H9 (cell line): ENCODE data around the gene KCNIP4. TPM values are rescaled to one million over a fixed set of nuclear protein-coding genes. Genes with fewer than 3 reads are reported as not detected.

Source experiments
- DNase-seq: peaks from one replicate; pipeline ENCODE4 v3.0.0-alpha.2; 2017
- H2AFZ ChIP-seq: one replicate; pipeline ENCODE4 v1.6.1; 2013; ENCODE audit warnings: mild to moderate bottlenecking, low read length, control low read depth, moderate library complexity
- H2AK5ac ChIP-seq: 2 replicates; pipeline ENCODE4 v1.6.1; 2013; ENCODE audit warnings: low read length, control low read depth, mixed read lengths; ENCODE audit not compliant: insufficient read length
- H2BK120ac ChIP-seq: one replicate; pipeline ENCODE4 v1.6.1; 2013; ENCODE audit warnings: low read depth, mild to moderate bottlenecking, low read length, control low read depth, inconsistent platforms; ENCODE audit not compliant: poor library complexity, severe bottlenecking
- H2BK12ac ChIP-seq: 2 replicates; pipeline ENCODE4 v1.6.1; 2013; ENCODE audit warnings: low read length, control low read depth, mixed read lengths, low read depth; ENCODE audit not compliant: insufficient read length
- H2BK15ac ChIP-seq: 2 replicates; pipeline ENCODE4 v1.6.1; 2013; ENCODE audit warnings: low read depth, low read length, control low read depth
- H2BK20ac ChIP-seq: one replicate; pipeline ENCODE4 v1.6.1; 2013; ENCODE audit warnings: low read depth, mild to moderate bottlenecking, low read length, control low read depth, inconsistent platforms; ENCODE audit not compliant: poor library complexity, severe bottlenecking
- H2BK5ac ChIP-seq: 2 replicates; pipeline ENCODE4 v1.6.1; 2013; ENCODE audit warnings: low read length, control low read depth, mixed read lengths; ENCODE audit not compliant: insufficient read length
- H3K14ac ChIP-seq: 2 replicates; pipeline ENCODE4 v1.6.1; 2013; ENCODE audit warnings: low read length, control low read depth; ENCODE audit not compliant: insufficient read depth
- H3K18ac ChIP-seq: 2 replicates; pipeline ENCODE4 v1.6.1; 2013; ENCODE audit warnings: low read depth, mild to moderate bottlenecking, mixed read lengths, low read length, control low read depth; ENCODE audit not compliant: insufficient read length
- H3K23ac ChIP-seq: 2 replicates; pipeline ENCODE4 v1.6.1; 2013; ENCODE audit warnings: low read length, control low read depth, mixed read lengths, low read depth; ENCODE audit not compliant: insufficient read length
- H3K23me2 ChIP-seq: 2 replicates; pipeline ENCODE4 v1.6.1; 2013; ENCODE audit warnings: low read depth, mild to moderate bottlenecking, mixed read lengths, low read length, control low read depth; ENCODE audit not compliant: insufficient read length, poor library complexity, severe bottlenecking
- H3K27ac ChIP-seq: 2 replicates; pipeline ENCODE4 v1.5.1; 2013; ENCODE audit warnings: low read length, control low read depth, mixed read lengths, low read depth; ENCODE audit not compliant: insufficient read length
- H3K27me3 ChIP-seq: 2 replicates; pipeline ENCODE4 v1.6.1; 2013; ENCODE audit warnings: low read length, control low read depth, inconsistent platforms; ENCODE audit not compliant: insufficient read depth
- H3K4ac ChIP-seq: 2 replicates; pipeline ENCODE4 v1.6.1; 2013; ENCODE audit warnings: low read depth, mild to moderate bottlenecking, control low read depth, inconsistent platforms, low read length, moderate library complexity
- H3K4me1 ChIP-seq: 2 replicates; pipeline ENCODE4 v1.6.1; 2013; ENCODE audit warnings: low read length, control low read depth, inconsistent platforms; ENCODE audit not compliant: insufficient read depth
- H3K4me2 ChIP-seq: 2 replicates; pipeline ENCODE4 v1.6.1; 2013; ENCODE audit warnings: low read length, control low read depth, mixed read lengths; ENCODE audit not compliant: insufficient read length, insufficient read depth
- H3K56ac ChIP-seq: 2 replicates; pipeline ENCODE4 v1.6.1; 2013; ENCODE audit warnings: low read depth, mild to moderate bottlenecking, mixed read lengths, low read length, control low read depth; ENCODE audit not compliant: insufficient read length
- H3K79me1 ChIP-seq: 2 replicates; pipeline ENCODE4 v1.6.1; 2013; ENCODE audit warnings: low read depth, mild to moderate bottlenecking, moderate library complexity, low read length, control low read depth, inconsistent platforms; ENCODE audit not compliant: insufficient read depth, poor library complexity, severe bottlenecking
- H3K79me2 ChIP-seq: 2 replicates; pipeline ENCODE4 v1.6.1; 2013; ENCODE audit warnings: low read length, control low read depth, inconsistent platforms; ENCODE audit not compliant: insufficient read depth
- H3K9ac ChIP-seq: 2 replicates; pipeline ENCODE4 v1.6.1; 2013; ENCODE audit warnings: low read length, control low read depth, mixed read lengths; ENCODE audit not compliant: insufficient read length; ENCODE audit errors: extremely low read depth
- H3K9me3 ChIP-seq: one replicate; pipeline ENCODE4 v1.6.1; 2013; ENCODE audit warnings: low read depth, low read length, inconsistent platforms; ENCODE audit not compliant: control insufficient read depth
- H3T11ph ChIP-seq: one replicate; pipeline ENCODE4 v1.6.1; 2013; ENCODE audit warnings: mild to moderate bottlenecking, low read length, control low read depth, inconsistent platforms
- H4K20me1 ChIP-seq: one replicate; pipeline ENCODE4 v1.6.1; 2013; ENCODE audit not compliant: control insufficient read depth, insufficient read length, insufficient read depth
- H4K5ac ChIP-seq: 2 replicates; pipeline ENCODE4 v1.6.1; 2013; ENCODE audit warnings: low read depth, mild to moderate bottlenecking, mixed read lengths, low read length, control low read depth; ENCODE audit not compliant: insufficient read length
- H4K8ac ChIP-seq: replicated peaks from 2 replicates; pipeline ENCODE4 v1.6.1; 2013; ENCODE audit warnings: low read length, control low read depth, mixed read lengths, low read depth; ENCODE audit not compliant: insufficient read length
- H4K91ac ChIP-seq: 2 replicates; pipeline ENCODE4 v1.6.1; 2013; ENCODE audit warnings: low read depth, mild to moderate bottlenecking, moderate library complexity, mixed read lengths, low read length, control low read depth; ENCODE audit not compliant: insufficient read length
- H3K27ac Mint-ChIP-seq, 3 experiments: 2 replicates in 2 of 3; 3 replicates in 1 of 3; pipeline ENCODE4 v1.8.0; 2020 to 2021; ENCODE audit warnings: mixed read lengths in 3 of 3, mild to moderate bottlenecking in 1 of 3, moderate library complexity in 1 of 3
- H3K27me3 Mint-ChIP-seq: 2 replicates; pipeline ENCODE4 v1.8.0; 2021; ENCODE audit warnings: low read depth, mild to moderate bottlenecking, moderate library complexity, mixed read lengths
- H3K36me3 Mint-ChIP-seq, 3 experiments: 2 replicates in 2 of 3; 3 replicates in 1 of 3; pipeline ENCODE4 v1.8.0; 2020 to 2021; ENCODE audit warnings: low read depth in 3 of 3, mixed read lengths in 3 of 3; ENCODE audit not compliant: insufficient read depth in 1 of 3
- H3K4me1 Mint-ChIP-seq, 2 experiments: 2 replicates each; pipeline ENCODE4 v1.8.0; 2020; ENCODE audit warnings: mixed read lengths in 2 of 2
- H3K4me3 Mint-ChIP-seq, 2 experiments: 2 replicates in 1 of 2; 3 replicates in 1 of 2; pipeline ENCODE4 v1.8.0; 2020 to 2021; ENCODE audit warnings: mild to moderate bottlenecking in 2 of 2, mixed read lengths in 2 of 2, moderate library complexity in 1 of 2
- H3K9me3 Mint-ChIP-seq, 2 experiments: 2 replicates in 1 of 2; 3 replicates in 1 of 2; pipeline ENCODE4 v1.8.0; 2020; ENCODE audit warnings: mild to moderate bottlenecking in 2 of 2, mixed read lengths in 2 of 2, moderate library complexity in 1 of 2
- CTCF ChIP-seq: fragments of 200-600 bp; sonication (generic); conservative IDR thresholded peaks from 3 replicates; pipeline ENCODE4 v1.8.0; 2021; ENCODE audit warnings: antibody characterized with exemption, mild to moderate bottlenecking
- WGBS: extraction: QIAGEN DNeasy Blood & Tissue Kit; methylation state at CpG from one replicate; pipeline ENCODE4 v1.1.7; 2013; ENCODE audit warnings: missing lambda C conversion rate, low lambda C conversion rate, mixed read lengths; ENCODE audit not compliant: insufficient read length; ENCODE audit errors: extremely low coverage; 5-methylcytosine and 5-hydroxymethylcytosine counted together
- total RNA-seq: library from RNA; stranded (reverse); gene quantifications from 2 replicates; pipeline ENCODE4 v1.2.1, GENCODE V29; 2021

The KCNIP4 gene
- total RNA-seq, 1 experiment from 2014 or later = not detected

- H4K8ac ChIP-seq = no peak overlapping the region
- H2BK120ac ChIP-seq = no peak overlapping the region
- no peak overlapping the region for H3K4me2 ChIP-seq
- H2AK5ac ChIP-seq = no peak overlapping the region
- H3K56ac ChIP-seq = no peak overlapping the region
- no peaks in the 10 kb centered on the region for H3K79me2 ChIP-seq
- no peak overlapping the region for H3K27ac ChIP-seq
- no peaks in the 10 kb centered on the region for H3K4me1 ChIP-seq
- H4K20me1 ChIP-seq = no peaks in the 10 kb centered on the region
- H3K9ac ChIP-seq = no peak overlapping the region
- no peak for TF ChIP-seq CTCF
- Mint-ChIP-seq H3K4me1 (no peaks in the 10 kb centered on the region), H3K9me3 (peaks cover 8% of the 10 kb centered on the region in 2 experiments), H3K27me3 (no peaks in the 10 kb centered on the region), H3K36me3 (0 out of 7 replicates have a peak, but pooled peaks cover 0 to 5% (median 0%) of the 10 kb centered on the region in 3 experiments), H3K4me3 (no peak overlapping the region), H3K27ac (no peak overlapping the region)
- H3K14ac ChIP-seq = no peak overlapping the region
- no peaks in the 10 kb centered on the region for H3K23me2 ChIP-seq
- no peak for DNase-seq
- no peak overlapping the region for H2BK20ac ChIP-seq
- H2BK15ac ChIP-seq = no peak overlapping the region
- H3K27me3 ChIP-seq = no peaks in the 10 kb centered on the region
- H3K18ac ChIP-seq = no peak overlapping the region
- no peak overlapping the region for H4K91ac ChIP-seq
- no peak overlapping the region for H3K4ac ChIP-seq
- H3T11ph ChIP-seq = no peak overlapping the region
- no peak overlapping the region for H2BK5ac ChIP-seq
- no peaks in the 10 kb centered on the region for H3K9me3 ChIP-seq
- no peaks in the 10 kb centered on the region for H3K79me1 ChIP-seq
- no peak overlapping the region for H2AFZ ChIP-seq
- H4K5ac ChIP-seq = no peak overlapping the region
- no CpG with 5 or more reads among the region's 1 CpG for WGBS
- no peak overlapping the region for H2BK12ac ChIP-seq
- no peak overlapping the region for H3K23ac ChIP-seq
Observed at GRCh38 chr4:21802406-21802805, 146.2 kb downstream of the KCNIP4 start.
